Endothelial cell (in vitro differentiated cells): Measurements from ENCODE around the gene TLCD5. TPM values are rescaled to one million over a fixed set of nuclear protein-coding genes. Genes with fewer than 3 reads are reported as not detected.
A peak's percentile ranks its signal among the peaks of the same experiment; 100 is the strongest.

Experiments
- DNase-seq: peaks from one replicate; pipeline ENCODE4 v3.0.0; 2021; ENCODE audit warnings: low spot score
- H3K27ac Mint-ChIP-seq: one replicate; pipeline ENCODE4 v1.8.0; 2021; ENCODE audit warnings: mixed read lengths, inconsistent platforms; ENCODE audit not compliant: unreplicated experiment
- H3K27me3 Mint-ChIP-seq: one replicate; pipeline ENCODE4 v1.8.0; 2021; ENCODE audit warnings: mild to moderate bottlenecking, moderate library complexity, mixed read lengths, inconsistent platforms; ENCODE audit not compliant: unreplicated experiment
- H3K36me3 Mint-ChIP-seq: one replicate; pipeline ENCODE4 v1.8.0; 2021; ENCODE audit warnings: mild to moderate bottlenecking, low read depth, mixed read lengths, inconsistent platforms; ENCODE audit not compliant: unreplicated experiment
- H3K4me1 Mint-ChIP-seq: one replicate; pipeline ENCODE4 v1.8.0; 2021; ENCODE audit warnings: mild to moderate bottlenecking, mixed read lengths, inconsistent platforms; ENCODE audit not compliant: unreplicated experiment
- H3K4me3 Mint-ChIP-seq: one replicate; pipeline ENCODE4 v1.8.0; 2021; ENCODE audit warnings: mild to moderate bottlenecking, mixed read lengths, inconsistent platforms; ENCODE audit not compliant: unreplicated experiment
- H3K9me3 Mint-ChIP-seq: one replicate; pipeline ENCODE4 v1.8.0; 2021; ENCODE audit warnings: mixed read lengths, inconsistent platforms; ENCODE audit not compliant: unreplicated experiment
- total RNA-seq: library from RNA; stranded (reverse); fragmentation: NEBNext Ultra II Directional; extraction: Animal tissue kit (Norgen Biotek cat#: 25700); gene quantifications from one replicate; pipeline ENCODE4 v1.2.1, GENCODE V29; 2021; ENCODE audit not compliant: unreplicated experiment
- TF ChIP-seq, protein P1 (sequence below): fragments of 200-600 bp; sonication (generic); IDR thresholded peaks from one replicate; pipeline ENCODE4 v1.5.0; 2021; ENCODE audit warnings: antibody characterized with exemption; ENCODE audit not compliant: unreplicated experiment

Gene TLCD5
- total RNA-seq, 1 donor from 2014 or later = 15.2 TPM

DNA sequence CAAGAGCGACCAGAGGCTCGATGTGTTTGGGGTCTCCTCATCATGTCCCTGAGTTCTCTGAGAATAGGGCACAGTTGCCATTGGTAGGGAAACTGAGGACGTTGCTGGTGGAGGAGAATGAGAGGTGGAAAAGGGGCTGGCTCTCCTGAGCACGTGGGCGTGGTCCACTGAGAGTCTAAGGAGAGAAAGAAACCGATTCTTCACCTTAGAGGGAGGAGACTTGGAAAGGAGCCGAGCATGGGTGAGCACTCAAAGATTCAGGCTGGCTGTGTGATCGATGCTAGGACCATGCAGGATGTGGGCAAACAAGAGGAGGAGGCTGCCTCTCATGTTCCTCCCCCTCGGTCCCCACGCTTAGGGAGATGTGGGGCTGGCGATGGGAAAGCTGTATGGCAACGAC is 19.8 kb upstream of the TLCD5 start:
- no peaks in the 10 kb centered on the region for H3K9me3 Mint-ChIP-seq
- peak overlapping the region; percentile 38 for H3K4me3 Mint-ChIP-seq
- no peaks in the 10 kb centered on the region for H3K36me3 Mint-ChIP-seq
- no peak overlapping the region for H3K27ac Mint-ChIP-seq
- H3K27me3 Mint-ChIP-seq = peaks cover 4% of the 10 kb centered on the region
- H3K4me1 Mint-ChIP-seq = peaks cover 21% of the 10 kb centered on the region
- no peak for DNase-seq
- TF ChIP-seq, protein P1, sequence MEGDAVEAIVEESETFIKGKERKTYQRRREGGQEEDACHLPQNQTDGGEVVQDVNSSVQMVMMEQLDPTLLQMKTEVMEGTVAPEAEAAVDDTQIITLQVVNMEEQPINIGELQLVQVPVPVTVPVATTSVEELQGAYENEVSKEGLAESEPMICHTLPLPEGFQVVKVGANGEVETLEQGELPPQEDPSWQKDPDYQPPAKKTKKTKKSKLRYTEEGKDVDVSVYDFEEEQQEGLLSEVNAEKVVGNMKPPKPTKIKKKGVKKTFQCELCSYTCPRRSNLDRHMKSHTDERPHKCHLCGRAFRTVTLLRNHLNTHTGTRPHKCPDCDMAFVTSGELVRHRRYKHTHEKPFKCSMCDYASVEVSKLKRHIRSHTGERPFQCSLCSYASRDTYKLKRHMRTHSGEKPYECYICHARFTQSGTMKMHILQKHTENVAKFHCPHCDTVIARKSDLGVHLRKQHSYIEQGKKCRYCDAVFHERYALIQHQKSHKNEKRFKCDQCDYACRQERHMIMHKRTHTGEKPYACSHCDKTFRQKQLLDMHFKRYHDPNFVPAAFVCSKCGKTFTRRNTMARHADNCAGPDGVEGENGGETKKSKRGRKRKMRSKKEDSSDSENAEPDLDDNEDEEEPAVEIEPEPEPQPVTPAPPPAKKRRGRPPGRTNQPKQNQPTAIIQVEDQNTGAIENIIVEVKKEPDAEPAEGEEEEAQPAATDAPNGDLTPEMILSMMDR = no peak

DNA sequence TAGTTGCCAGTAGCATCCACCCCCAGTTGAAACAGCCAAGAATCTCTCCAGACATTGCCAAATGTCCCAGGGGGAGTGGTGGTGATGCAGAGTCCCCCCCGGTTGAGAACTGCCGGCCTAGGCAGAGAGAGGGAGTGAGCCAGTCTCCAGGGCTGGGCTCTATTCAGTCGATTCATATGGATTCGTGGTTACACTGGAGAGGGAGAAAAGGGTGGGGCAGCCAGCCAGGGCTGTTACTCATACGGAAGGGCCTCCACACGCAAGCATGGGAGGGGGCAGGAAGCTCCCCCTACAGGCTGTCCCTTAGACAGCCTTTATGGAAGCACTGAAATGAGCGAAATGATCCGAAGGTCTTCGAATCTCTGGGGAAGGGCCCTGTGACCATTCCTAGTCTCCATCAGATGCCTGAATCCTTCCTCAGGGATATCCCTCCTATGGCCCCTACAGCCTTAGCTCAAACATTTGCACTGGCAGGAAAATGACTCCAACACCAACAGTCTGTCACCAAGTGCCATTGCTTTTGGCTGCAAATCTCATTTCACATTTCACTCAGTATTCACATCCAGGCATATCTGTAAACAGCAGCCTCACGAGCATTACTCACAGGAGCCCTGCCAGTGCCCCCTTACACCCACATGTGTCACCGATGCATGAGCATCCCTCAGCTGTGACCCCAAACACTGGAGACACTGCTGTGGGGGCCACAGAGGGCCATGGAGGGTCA is 18.4 kb upstream of the TLCD5 start:
- TF ChIP-seq, protein P1 = no peak
- DNase-seq = no peak

DNA sequence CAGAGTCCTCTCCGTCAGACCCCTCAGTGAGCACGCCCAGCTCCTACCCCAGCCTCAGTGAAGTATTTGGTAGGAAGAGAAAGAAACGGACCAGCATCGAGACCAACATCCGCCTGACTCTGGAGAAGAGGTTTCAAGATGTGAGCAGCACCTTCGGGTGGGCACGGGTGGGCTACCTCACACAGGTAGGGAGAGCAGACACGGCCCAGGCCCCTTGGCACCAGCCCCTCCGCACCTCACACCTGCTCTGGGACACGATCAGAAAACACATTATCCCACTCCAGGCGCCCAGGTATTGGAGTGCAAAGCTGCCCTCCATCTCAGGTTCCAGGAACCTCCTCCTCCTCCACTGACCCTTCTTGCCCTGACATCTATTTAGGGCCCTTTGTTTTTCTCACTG is 17.6 kb upstream of the TLCD5 start:
- peaks cover 2% of the 10 kb centered on the region for H3K27me3 Mint-ChIP-seq
- H3K36me3 Mint-ChIP-seq = peaks cover 2% of the 10 kb centered on the region
- no peak overlapping the region for H3K4me3 Mint-ChIP-seq
- H3K9me3 Mint-ChIP-seq = no peaks in the 10 kb centered on the region
- peaks cover 12% of the 10 kb centered on the region for H3K4me1 Mint-ChIP-seq
- DNase-seq = no peak
- TF ChIP-seq, protein P1 = no peak
- H3K27ac Mint-ChIP-seq = no peak overlapping the region

More for the DNA sequence above, 18.4 kb upstream of the TLCD5 start:
- Mint-ChIP-seq H3K9me3 (no peaks in the 10 kb centered on the region), H3K27ac (no peak overlapping the region), H3K36me3 (no peaks in the 10 kb centered on the region), H3K4me3 (no peak overlapping the region), H3K4me1 (peaks cover 20% of the 10 kb centered on the region), H3K27me3 (peaks cover 4% of the 10 kb centered on the region)

DNA sequence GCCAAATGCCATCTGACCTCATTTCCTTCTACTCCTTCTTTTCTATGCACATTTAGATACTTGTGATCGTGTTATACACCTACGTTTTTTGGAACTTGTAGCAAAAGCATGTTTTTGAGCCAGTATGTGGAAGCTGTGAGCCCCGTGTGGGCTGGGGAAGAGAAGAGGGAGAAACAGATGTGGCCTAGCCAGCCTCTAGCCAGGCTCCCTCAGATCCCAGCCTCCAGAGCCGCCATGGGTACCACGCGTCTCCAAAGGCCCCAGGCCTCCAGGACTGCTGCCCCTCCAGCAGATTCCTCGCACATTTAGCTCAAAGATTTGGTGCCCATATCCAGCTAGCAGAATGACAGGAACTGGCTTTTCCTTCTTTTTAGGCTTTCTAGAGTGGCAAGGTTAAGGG is 17.0 kb upstream of the TLCD5 start:
- Mint-ChIP-seq H3K27ac (no peak overlapping the region), H3K36me3 (peaks cover 5% of the 10 kb centered on the region), H3K4me3 (no peak overlapping the region), H3K9me3 (no peaks in the 10 kb centered on the region), H3K4me1 (peaks cover 6% of the 10 kb centered on the region), H3K27me3 (peaks cover 2% of the 10 kb centered on the region)
- DNase-seq = no peak
- TF ChIP-seq, protein P1 = no peak

DNA sequence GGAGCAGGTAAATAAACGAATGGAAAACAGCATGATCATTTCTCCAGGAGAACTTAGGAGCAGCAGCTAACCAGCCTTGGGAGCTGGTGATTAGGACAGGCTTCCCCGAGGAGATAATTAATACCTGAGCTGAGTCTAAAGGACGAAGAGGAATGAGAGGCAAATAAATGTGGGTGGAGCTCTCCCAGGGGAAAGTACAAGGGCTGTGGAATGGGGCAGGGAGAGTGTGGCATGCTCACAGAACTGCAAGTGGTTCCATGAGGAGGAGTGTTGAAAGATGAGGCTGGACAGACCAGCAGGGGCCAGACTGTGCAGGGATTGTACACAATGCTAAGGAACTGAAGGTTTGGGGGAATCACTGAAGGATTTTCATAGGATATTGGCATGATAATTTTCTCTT is 14.2 kb upstream of the TLCD5 start:
- H3K4me1 Mint-ChIP-seq = peaks cover 6% of the 10 kb centered on the region
- H3K27me3 Mint-ChIP-seq = no peaks in the 10 kb centered on the region
- TF ChIP-seq, protein P1 = no peak
- no peak for DNase-seq
- H3K4me3 Mint-ChIP-seq = no peak overlapping the region
- H3K9me3 Mint-ChIP-seq = no peaks in the 10 kb centered on the region
- H3K36me3 Mint-ChIP-seq = peaks cover 5% of the 10 kb centered on the region
- no peak overlapping the region for H3K27ac Mint-ChIP-seq
